GM06990 (cell line): Measurements from ENCODE around the gene CYP27B1.

ENCODE experiments used
- DNase-seq: peaks from one replicate; pipeline ENCODE4 v3.0.0-alpha.2; 2011; ENCODE audit not compliant: insufficient read length; ENCODE audit errors: extremely low read depth
- H3K27me3 ChIP-seq: replicated peaks from 2 replicates; pipeline ENCODE4 v1.6.0; 2011; ENCODE audit warnings: low read length; ENCODE audit not compliant: control insufficient read depth, insufficient read depth
- H3K36me3 ChIP-seq: 2 replicates; pipeline ENCODE4 v1.5.1; 2011; ENCODE audit warnings: low read length; ENCODE audit not compliant: control insufficient read depth, insufficient read depth
- H3K4me3 ChIP-seq: replicated peaks from 2 replicates; pipeline ENCODE4 v1.5.1; 2011; ENCODE audit warnings: low read depth, mild to moderate bottlenecking, control low read depth, low read length
- TF ChIP-seq, protein P1 (sequence below): IDR thresholded peaks from 2 replicates; pipeline ENCODE4 v1.5.1; 2011; ENCODE audit warnings: low read length, control low read depth, mild to moderate bottlenecking, inconsistent platforms; ENCODE audit not compliant: insufficient read depth, poor library complexity, severe bottlenecking

The CYP27B1 gene

GRCh38 chr12:57727758-57728395, 39.0 kb downstream of the CYP27B1 start:
- TF ChIP-seq, protein P1, sequence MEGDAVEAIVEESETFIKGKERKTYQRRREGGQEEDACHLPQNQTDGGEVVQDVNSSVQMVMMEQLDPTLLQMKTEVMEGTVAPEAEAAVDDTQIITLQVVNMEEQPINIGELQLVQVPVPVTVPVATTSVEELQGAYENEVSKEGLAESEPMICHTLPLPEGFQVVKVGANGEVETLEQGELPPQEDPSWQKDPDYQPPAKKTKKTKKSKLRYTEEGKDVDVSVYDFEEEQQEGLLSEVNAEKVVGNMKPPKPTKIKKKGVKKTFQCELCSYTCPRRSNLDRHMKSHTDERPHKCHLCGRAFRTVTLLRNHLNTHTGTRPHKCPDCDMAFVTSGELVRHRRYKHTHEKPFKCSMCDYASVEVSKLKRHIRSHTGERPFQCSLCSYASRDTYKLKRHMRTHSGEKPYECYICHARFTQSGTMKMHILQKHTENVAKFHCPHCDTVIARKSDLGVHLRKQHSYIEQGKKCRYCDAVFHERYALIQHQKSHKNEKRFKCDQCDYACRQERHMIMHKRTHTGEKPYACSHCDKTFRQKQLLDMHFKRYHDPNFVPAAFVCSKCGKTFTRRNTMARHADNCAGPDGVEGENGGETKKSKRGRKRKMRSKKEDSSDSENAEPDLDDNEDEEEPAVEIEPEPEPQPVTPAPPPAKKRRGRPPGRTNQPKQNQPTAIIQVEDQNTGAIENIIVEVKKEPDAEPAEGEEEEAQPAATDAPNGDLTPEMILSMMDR, result no peak
- no peaks in the 10 kb centered on the region for H3K27me3 ChIP-seq
- H3K36me3 ChIP-seq, result peaks cover 30% of the 10 kb centered on the region
- no peak for DNase-seq
- no peak overlapping the region for H3K4me3 ChIP-seq

DNA sequence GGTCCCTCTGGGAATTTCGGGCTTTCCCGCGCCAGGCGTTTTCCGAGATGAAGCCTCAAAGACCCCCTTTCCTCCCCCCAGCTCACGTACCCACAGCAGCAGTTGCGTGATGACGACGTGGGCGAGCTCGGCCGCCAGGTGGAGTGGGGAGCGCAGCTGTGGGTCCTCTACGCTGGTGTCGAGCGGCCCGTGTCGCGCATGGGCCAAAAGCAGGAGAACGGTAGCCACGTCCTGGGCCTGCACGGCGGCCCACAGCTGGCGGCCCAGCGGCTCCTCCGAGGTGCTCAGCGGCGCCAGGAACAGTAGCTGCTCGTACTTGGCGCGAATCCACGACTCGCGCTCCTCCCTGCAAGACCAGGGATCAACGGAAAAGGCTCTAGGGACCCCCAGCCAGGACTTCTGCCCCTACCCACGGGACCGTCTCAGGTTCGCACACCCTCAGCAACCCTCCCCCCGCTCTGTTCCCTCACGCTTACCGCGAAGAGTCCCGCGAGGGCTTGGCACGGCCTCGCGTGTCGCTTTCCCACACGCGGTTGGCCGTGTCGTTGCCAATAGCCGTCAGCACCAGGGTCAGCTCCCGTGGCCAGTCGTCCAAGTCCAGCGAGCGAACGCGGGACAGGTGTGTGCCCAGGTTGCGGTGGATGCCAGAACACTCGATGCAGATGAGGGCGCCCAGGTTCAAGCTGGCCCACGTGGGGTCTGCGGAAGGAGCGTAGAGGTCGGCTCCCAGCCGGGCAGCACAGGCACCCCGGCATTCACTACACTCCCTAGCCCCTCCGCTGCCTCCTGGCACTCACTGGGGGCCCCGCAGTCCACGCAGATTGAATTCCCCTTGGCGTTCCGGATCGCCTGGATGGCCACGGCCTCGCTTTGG, 39.8 kb downstream of the CYP27B1 start:
- Histone ChIP-seq H3K4me3 (no peak overlapping the region), H3K27me3 (no peaks in the 10 kb centered on the region), H3K36me3 (peaks cover 28% of the 10 kb centered on the region)
- TF ChIP-seq, protein P1, result no peak
- no peak for DNase-seq

DNA sequence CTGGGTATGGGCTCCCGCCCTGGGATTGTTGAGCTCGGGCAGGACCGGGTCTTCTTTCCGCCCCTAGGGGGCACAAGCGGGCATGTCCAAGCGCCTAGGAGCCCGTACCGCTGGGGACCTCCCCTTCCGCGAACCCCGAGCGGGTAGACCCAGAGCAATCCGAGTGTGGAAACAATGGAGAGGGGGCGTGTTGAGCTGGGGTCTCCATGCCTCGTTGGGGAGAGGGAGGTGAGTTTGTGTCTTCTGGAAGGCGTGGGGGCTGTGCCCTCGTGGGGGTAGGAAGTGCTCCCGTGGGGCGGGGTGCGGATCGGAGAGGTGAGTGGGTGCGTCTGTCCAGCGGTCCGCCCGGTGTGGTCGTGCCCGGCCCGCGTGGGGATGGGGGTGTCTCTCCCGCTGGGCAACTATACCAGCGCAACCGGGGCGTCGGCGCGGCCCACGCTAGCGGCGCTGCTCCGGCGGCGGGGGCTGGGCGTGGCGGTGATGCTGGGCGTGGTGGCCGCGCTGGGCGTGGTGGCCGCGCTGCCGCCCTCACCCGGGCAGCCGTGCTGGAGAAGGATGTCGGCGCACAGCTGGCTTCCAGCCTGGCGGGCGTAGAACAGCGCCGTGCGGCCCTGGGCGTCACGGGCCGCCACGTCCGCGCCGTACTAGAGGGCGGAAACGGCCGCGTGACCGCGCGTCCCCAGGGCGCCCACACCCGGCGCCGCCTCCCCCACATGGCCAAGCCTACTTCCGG, 40.6 kb downstream of the CYP27B1 start:
- peaks cover 31% of the 10 kb centered on the region for H3K36me3 ChIP-seq
- no peaks in the 10 kb centered on the region for H3K27me3 ChIP-seq
- H3K4me3 ChIP-seq, result no peak overlapping the region
- TF ChIP-seq, protein P1, result peak; percentile 24
- no peak for DNase-seq

- no peak overlapping the region for H3K4me3 ChIP-seq
- peaks cover 32% of the 10 kb centered on the region for H3K36me3 ChIP-seq
- H3K27me3 ChIP-seq, result no peaks in the 10 kb centered on the region
- TF ChIP-seq, protein P1, result no peak
- no peak for DNase-seq
These were observed 41.1 kb downstream of the CYP27B1 start for GRCh38 chr12:57725851-57726150.

- TF ChIP-seq, protein P1, result no peak
- H3K4me3 ChIP-seq, result no peak overlapping the region
- no peak for DNase-seq
- no peaks in the 10 kb centered on the region for H3K27me3 ChIP-seq
- peaks cover 31% of the 10 kb centered on the region for H3K36me3 ChIP-seq
These were observed 41.7 kb downstream of the CYP27B1 start for GRCh38 chr12:57724936-57725740.
